GM18508 (cell line): ENCODE data around the gene ARHGEF40.

ENCODE experiments used
- ATAC-seq: cut with Tn5 transposase; IDR thresholded peaks from one replicate; pipeline ENCODE4 v1.9.1; 2021; ENCODE audit warnings: moderate number of reproducible peaks; ENCODE audit not compliant: insufficient read depth, unreplicated experiment

ARHGEF40 gene

GRCh38 chr14:21070083-21070609, at the start of gene ARHGEF40:
ARHGEF40 (plus strand) TSS chr14:21070304; CDS start chr14:21070397, 93 bp downstream.
- ATAC-seq = no peak

GRCh38 chr14:21020977-21021545, 49.0 kb upstream of the ARHGEF40 start:
- no peak for ATAC-seq

- no peak for ATAC-seq
Observed at GRCh38 chr14:21022686-21023085, 47.4 kb upstream of the ARHGEF40 start.

- no peak for ATAC-seq
Observed at GRCh38 chr14:21023174-21023573, 46.9 kb upstream of the ARHGEF40 start.

- ATAC-seq = no peak
Observed at GRCh38 chr14:21023817-21024584, 46.1 kb upstream of the ARHGEF40 start.

GRCh38 chr14:21024585-21025370, 45.3 kb upstream of the ARHGEF40 start, which contains the start of gene NDRG2:
NDRG2 (minus strand) TSS chr14:21025061; CDS start chr14:21023315, 1,746 bp downstream.
- ATAC-seq = no peak

GRCh38 chr14:21025371-21026273, 44.5 kb upstream of the ARHGEF40 start:
- ATAC-seq = no peak

- no peak for ATAC-seq
Observed at GRCh38 chr14:21026274-21026987, 43.7 kb upstream of the ARHGEF40 start.

GRCh38 chr14:21026988-21027315, 43.2 kb upstream of the ARHGEF40 start:
- ATAC-seq = no peak

GRCh38 chr14:21029917-21030316, 40.2 kb upstream of the ARHGEF40 start, which contains the start of gene TPPP2:
TPPP2 (plus strand) TSS chr14:21030217; CDS start chr14:21030582, 365 bp downstream.
- ATAC-seq = no peak

- no peak for ATAC-seq
Observed at GRCh38 chr14:21030531-21030930, 39.6 kb upstream of the ARHGEF40 start.

GRCh38 chr14:21032326-21033132, 37.6 kb upstream of the ARHGEF40 start:
- ATAC-seq = no peak

- ATAC-seq = no peak
Observed at GRCh38 chr14:21033133-21033698, 36.9 kb upstream of the ARHGEF40 start.

- ATAC-seq = no peak
Observed at GRCh38 chr14:21034707-21035106, 35.4 kb upstream of the ARHGEF40 start, which contains the start of gene RNASE13. RNASE13 (minus strand) TSS chr14:21034807; CDS start chr14:21034288, 519 bp downstream.

GRCh38 chr14:21036751-21037150, 33.4 kb upstream of the ARHGEF40 start:
- no peak for ATAC-seq

GRCh38 chr14:21037156-21037555, 32.9 kb upstream of the ARHGEF40 start:
- no peak for ATAC-seq

- no peak for ATAC-seq
Observed at GRCh38 chr14:21038441-21039422, 31.4 kb upstream of the ARHGEF40 start.
